Measurements from ENCODE around the gene CLIC6. TPM values are rescaled to one million over a fixed set of nuclear protein-coding genes. Genes with fewer than 3 reads are reported as not detected.

The CLIC6 gene
- total and polyA plus RNA-seq, 2 experiments from 2014 or later: 1.1 to 1.5 TPM

DNA sequence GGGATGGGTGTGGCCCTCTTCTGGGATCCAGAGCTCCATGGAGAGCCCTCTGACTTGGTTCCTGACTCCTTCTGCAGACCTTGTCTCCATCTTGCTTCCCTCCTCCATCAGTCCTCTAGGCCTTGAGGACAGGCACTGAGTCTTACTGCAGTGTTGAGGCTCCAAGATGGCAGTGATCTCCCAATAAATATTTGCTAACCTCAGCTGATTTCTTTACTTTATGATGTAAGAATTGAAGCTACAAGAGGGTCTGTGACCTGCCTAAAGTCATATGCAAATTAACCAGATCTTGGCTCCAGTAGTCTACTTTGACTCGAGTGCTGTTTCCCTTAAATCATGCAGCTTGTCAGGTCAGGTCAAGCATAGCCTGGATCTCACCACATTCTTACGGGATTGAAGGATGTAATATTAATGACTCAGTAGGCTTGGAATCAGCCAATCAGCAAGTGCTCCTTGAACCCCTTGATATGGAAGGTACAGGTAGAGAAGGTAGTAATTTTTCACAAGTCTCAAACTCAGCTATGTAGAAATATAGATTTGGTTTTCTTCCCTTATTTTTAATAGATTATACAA is 93.0 kb downstream of the CLIC6 start:
- no peaks in the 10 kb centered on the region; the same call in 2 of the 3 replicates for H3K4me1 Mint-ChIP-seq
- Histone ChIP-seq H3K4me3 (no peak overlapping the region), H3F3A (replicated peaks; ENCODE audit: low read depth) (no peaks in the 10 kb centered on the region), H3K27me3 (ENCODE audit: insufficient read depth) (no peaks in the 10 kb centered on the region), H3K4me2 (no peak overlapping the region), H4K20me1 (replicated peaks; ENCODE audit: insufficient read depth) (no peaks in the 10 kb centered on the region), H3K9me2 (ENCODE audit: insufficient read depth) (no peaks in the 10 kb centered on the region), H2AFZ (no peak overlapping the region), H3K27ac (ENCODE audit: low read depth) (no peak overlapping the region), H3K4me1 (ENCODE audit: insufficient read depth) (no peaks in the 10 kb centered on the region), H3K79me2 (replicated peaks; ENCODE audit: insufficient read depth) (no peaks in the 10 kb centered on the region), H3K36me3 (ENCODE audit: insufficient read depth) (no peaks in the 10 kb centered on the region)
- H3K27ac Mint-ChIP-seq: no peak overlapping the region
- no peak overlapping the region for H3K4me3 Mint-ChIP-seq
- ATAC-seq (no peak), DNase-seq (ENCODE audit: low spot score) (no peak)
- H3K9me3 Mint-ChIP-seq: no peaks in the 10 kb centered on the region; the same call in 1 of the 3 replicates
- H3K36me3 Mint-ChIP-seq (ENCODE audit: low read depth): no peaks in the 10 kb centered on the region
- peaks cover 2% of the 10 kb centered on the region for H3K27me3 Mint-ChIP-seq (ENCODE audit: insufficient read depth, low read depth, poor library complexity)
- TF ChIP-seq, protein P1, sequence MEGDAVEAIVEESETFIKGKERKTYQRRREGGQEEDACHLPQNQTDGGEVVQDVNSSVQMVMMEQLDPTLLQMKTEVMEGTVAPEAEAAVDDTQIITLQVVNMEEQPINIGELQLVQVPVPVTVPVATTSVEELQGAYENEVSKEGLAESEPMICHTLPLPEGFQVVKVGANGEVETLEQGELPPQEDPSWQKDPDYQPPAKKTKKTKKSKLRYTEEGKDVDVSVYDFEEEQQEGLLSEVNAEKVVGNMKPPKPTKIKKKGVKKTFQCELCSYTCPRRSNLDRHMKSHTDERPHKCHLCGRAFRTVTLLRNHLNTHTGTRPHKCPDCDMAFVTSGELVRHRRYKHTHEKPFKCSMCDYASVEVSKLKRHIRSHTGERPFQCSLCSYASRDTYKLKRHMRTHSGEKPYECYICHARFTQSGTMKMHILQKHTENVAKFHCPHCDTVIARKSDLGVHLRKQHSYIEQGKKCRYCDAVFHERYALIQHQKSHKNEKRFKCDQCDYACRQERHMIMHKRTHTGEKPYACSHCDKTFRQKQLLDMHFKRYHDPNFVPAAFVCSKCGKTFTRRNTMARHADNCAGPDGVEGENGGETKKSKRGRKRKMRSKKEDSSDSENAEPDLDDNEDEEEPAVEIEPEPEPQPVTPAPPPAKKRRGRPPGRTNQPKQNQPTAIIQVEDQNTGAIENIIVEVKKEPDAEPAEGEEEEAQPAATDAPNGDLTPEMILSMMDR (conservative IDR thresholded peaks at IDR 0.05; ENCODE audit: low read depth in 2 of 2): no peak
- TF ChIP-seq EZH2phosphoT487 (IDR thresholded peaks at IDR 0.05; ENCODE audit: unreplicated experiment): no peak
- TF ChIP-seq, protein P2, sequence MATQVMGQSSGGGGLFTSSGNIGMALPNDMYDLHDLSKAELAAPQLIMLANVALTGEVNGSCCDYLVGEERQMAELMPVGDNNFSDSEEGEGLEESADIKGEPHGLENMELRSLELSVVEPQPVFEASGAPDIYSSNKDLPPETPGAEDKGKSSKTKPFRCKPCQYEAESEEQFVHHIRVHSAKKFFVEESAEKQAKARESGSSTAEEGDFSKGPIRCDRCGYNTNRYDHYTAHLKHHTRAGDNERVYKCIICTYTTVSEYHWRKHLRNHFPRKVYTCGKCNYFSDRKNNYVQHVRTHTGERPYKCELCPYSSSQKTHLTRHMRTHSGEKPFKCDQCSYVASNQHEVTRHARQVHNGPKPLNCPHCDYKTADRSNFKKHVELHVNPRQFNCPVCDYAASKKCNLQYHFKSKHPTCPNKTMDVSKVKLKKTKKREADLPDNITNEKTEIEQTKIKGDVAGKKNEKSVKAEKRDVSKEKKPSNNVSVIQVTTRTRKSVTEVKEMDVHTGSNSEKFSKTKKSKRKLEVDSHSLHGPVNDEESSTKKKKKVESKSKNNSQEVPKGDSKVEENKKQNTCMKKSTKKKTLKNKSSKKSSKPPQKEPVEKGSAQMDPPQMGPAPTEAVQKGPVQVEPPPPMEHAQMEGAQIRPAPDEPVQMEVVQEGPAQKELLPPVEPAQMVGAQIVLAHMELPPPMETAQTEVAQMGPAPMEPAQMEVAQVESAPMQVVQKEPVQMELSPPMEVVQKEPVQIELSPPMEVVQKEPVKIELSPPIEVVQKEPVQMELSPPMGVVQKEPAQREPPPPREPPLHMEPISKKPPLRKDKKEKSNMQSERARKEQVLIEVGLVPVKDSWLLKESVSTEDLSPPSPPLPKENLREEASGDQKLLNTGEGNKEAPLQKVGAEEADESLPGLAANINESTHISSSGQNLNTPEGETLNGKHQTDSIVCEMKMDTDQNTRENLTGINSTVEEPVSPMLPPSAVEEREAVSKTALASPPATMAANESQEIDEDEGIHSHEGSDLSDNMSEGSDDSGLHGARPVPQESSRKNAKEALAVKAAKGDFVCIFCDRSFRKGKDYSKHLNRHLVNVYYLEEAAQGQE (IDR thresholded peaks at IDR 0.05; ENCODE audit: unreplicated experiment): no peak
- TF ChIP-seq JUNB (IDR thresholded peaks at IDR 0.05; ENCODE audit: unreplicated experiment): no peak
- no peak for TF ChIP-seq CREB1 (CRISPR knock-in tag; IDR thresholded peaks at IDR 0.05; ENCODE audit: low read depth)
- TF ChIP-seq, protein P3, sequence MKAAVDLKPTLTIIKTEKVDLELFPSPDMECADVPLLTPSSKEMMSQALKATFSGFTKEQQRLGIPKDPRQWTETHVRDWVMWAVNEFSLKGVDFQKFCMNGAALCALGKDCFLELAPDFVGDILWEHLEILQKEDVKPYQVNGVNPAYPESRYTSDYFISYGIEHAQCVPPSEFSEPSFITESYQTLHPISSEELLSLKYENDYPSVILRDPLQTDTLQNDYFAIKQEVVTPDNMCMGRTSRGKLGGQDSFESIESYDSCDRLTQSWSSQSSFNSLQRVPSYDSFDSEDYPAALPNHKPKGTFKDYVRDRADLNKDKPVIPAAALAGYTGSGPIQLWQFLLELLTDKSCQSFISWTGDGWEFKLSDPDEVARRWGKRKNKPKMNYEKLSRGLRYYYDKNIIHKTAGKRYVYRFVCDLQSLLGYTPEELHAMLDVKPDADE (IDR thresholded peaks at IDR 0.05): no peak
- TF ChIP-seq, protein P4, sequence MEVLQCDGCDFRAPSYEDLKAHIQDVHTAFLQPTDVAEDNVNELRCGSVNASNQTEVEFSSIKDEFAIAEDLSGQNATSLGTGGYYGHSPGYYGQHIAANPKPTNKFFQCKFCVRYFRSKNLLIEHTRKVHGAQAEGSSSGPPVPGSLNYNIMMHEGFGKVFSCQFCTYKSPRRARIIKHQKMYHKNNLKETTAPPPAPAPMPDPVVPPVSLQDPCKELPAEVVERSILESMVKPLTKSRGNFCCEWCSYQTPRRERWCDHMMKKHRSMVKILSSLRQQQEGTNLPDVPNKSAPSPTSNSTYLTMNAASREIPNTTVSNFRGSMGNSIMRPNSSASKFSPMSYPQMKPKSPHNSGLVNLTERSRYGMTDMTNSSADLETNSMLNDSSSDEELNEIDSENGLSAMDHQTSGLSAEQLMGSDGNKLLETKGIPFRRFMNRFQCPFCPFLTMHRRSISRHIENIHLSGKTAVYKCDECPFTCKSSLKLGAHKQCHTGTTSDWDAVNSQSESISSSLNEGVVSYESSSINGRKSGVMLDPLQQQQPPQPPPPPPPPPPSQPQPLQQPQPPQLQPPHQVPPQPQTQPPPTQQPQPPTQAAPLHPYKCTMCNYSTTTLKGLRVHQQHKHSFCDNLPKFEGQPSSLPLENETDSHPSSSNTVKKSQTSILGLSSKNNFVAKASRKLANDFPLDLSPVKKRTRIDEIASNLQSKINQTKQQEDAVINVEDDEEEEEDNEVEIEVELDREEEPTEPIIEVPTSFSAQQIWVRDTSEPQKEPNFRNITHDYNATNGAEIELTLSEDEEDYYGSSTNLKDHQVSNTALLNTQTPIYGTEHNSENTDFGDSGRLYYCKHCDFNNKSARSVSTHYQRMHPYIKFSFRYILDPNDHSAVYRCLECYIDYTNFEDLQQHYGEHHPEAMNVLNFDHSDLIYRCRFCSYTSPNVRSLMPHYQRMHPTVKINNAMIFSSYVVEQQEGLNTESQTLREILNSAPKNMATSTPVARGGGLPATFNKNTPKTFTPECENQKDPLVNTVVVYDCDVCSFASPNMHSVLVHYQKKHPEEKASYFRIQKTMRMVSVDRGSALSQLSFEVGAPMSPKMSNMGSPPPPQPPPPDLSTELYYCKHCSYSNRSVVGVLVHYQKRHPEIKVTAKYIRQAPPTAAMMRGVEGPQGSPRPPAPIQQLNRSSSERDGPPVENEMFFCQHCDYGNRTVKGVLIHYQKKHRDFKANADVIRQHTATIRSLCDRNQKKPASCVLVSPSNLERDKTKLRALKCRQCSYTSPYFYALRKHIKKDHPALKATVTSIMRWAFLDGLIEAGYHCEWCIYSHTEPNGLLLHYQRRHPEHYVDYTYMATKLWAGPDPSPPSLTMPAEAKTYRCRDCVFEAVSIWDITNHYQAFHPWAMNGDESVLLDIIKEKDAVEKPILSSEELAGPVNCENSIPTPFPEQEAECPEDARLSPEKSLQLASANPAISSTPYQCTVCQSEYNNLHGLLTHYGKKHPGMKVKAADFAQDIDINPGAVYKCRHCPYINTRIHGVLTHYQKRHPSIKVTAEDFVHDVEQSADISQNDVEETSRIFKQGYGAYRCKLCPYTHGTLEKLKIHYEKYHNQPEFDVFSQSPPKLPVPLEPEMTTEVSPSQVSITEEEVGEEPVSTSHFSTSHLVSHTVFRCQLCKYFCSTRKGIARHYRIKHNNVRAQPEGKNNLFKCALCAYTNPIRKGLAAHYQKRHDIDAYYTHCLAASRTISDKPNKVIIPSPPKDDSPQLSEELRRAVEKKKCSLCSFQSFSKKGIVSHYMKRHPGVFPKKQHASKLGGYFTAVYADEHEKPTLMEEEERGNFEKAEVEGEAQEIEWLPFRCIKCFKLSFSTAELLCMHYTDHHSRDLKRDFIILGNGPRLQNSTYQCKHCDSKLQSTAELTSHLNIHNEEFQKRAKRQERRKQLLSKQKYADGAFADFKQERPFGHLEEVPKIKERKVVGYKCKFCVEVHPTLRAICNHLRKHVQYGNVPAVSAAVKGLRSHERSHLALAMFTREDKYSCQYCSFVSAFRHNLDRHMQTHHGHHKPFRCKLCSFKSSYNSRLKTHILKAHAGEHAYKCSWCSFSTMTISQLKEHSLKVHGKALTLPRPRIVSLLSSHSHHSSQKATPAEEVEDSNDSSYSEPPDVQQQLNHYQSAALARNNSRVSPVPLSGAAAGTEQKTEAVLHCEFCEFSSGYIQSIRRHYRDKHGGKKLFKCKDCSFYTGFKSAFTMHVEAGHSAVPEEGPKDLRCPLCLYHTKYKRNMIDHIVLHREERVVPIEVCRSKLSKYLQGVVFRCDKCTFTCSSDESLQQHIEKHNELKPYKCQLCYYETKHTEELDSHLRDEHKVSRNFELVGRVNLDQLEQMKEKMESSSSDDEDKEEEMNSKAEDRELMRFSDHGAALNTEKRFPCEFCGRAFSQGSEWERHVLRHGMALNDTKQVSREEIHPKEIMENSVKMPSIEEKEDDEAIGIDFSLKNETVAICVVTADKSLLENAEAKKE (CRISPR knock-in tag; IDR thresholded peaks at IDR 0.05): no peak
- TF ChIP-seq POLR2AphosphoS5 (IDR thresholded peaks at IDR 0.05; ENCODE audit: low read depth): no peak
- no peak for TF ChIP-seq NANOG (IDR thresholded peaks at IDR 0.05; ENCODE audit: borderline replicate concordance)
- no peak for TF ChIP-seq ZNF114 (CRISPR knock-in tag; IDR thresholded peaks at IDR 0.05)
- TF ChIP-seq EZH2 (IDR thresholded peaks at IDR 0.05; ENCODE audit: low read depth, unreplicated experiment): no peak
- no peak for TF ChIP-seq STAT1 (IDR thresholded peaks at IDR 0.05; ENCODE audit: unreplicated experiment)
- TF ChIP-seq ZNF331 (CRISPR knock-in tag; IDR thresholded peaks at IDR 0.05; ENCODE audit: low read depth): no peak

Measured in GM23338 (cell line).